Measurements from ENCODE around the gene TATDN2. TPM values are rescaled to one million over a fixed set of nuclear protein-coding genes. Genes with fewer than 3 reads are reported as not detected.

The TATDN2 gene
- total RNA-seq, 2 donors from 2014 or later, result 9.8 to 14.3 TPM

- Histone ChIP-seq H3K36me3 (peaks cover 55% of the 10 kb centered on the region), H3K9me3 (no peaks in the 10 kb centered on the region)
- no peak for DNase-seq (ENCODE audit: low spot score)
These were observed 32.3 kb downstream of the TATDN2 start for GRCh38 chr3:10280571-10280970.

GRCh38 chr3:10281951-10282350, 33.7 kb downstream of the TATDN2 start:
- no peaks in the 10 kb centered on the region for H3K27me3 ChIP-seq
- H3K27ac ChIP-seq, result no peak overlapping the region
- no peak for TF ChIP-seq CTCF (IDR thresholded peaks at IDR 0.05)
- no peak overlapping the region for H3K4me3 ChIP-seq
- H3K9me3 ChIP-seq, result no peaks in the 10 kb centered on the region
- DNase-seq (ENCODE audit: low spot score), result no peak
- peaks cover 0 to 5% of the 10 kb centered on the region in 2 donors for H3K4me1 ChIP-seq
- peaks cover 53% of the 10 kb centered on the region for H3K36me3 ChIP-seq

More at GRCh38 chr3:10280571-10280970, 32.3 kb downstream of the TATDN2 start:
- no peak for TF ChIP-seq CTCF (IDR thresholded peaks at IDR 0.05)
- Histone ChIP-seq H3K4me3 (no peak overlapping the region), H3K27me3 (no peaks in the 10 kb centered on the region), H3K27ac (no peak overlapping the region), H3K4me1 (peaks cover 0 to 5% of the 10 kb centered on the region in 2 donors)

DNA sequence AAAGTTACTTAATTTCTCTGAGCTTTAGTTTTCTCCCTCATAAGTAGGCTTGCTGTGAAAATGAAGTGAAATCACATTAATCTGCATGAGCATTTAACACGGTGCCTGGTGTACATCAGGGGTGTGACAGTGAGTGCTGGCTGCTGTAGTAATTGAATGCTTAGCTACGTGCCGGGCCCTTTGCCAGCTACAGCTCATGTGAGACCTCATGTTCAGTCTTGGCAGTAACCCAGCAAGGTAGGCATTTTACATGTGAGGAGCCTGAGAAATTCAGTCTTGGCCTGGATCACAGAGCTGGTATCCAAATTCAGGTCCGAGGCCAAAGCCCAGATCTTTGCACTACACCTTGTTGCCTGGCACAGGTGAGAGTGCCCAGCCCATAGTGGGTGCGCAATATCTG, 35.4 kb downstream of the TATDN2 start:
- peaks cover 40% of the 10 kb centered on the region for H3K36me3 ChIP-seq
- no peaks in the 10 kb centered on the region for H3K9me3 ChIP-seq
- H3K27me3 ChIP-seq, result no peaks in the 10 kb centered on the region
- H3K4me1 ChIP-seq, result peaks cover 0 to 5% of the 10 kb centered on the region in 2 donors
- TF ChIP-seq CTCF (IDR thresholded peaks at IDR 0.05), result no peak
- H3K4me3 ChIP-seq, result no peak overlapping the region
- DNase-seq (ENCODE audit: low spot score), result no peak
- H3K27ac ChIP-seq, result no peak overlapping the region

- H3K36me3 ChIP-seq, result peaks cover 38% of the 10 kb centered on the region
- H3K27me3 ChIP-seq, result no peaks in the 10 kb centered on the region
- H3K4me1 ChIP-seq, result peaks cover 0 to 5% of the 10 kb centered on the region in 2 donors
- no peaks in the 10 kb centered on the region for H3K9me3 ChIP-seq
- no peak for DNase-seq (ENCODE audit: low spot score)
- no peak overlapping the region for H3K4me3 ChIP-seq
- H3K27ac ChIP-seq, result no peak overlapping the region
- TF ChIP-seq CTCF (IDR thresholded peaks at IDR 0.05), result no peak
These were observed 36.2 kb downstream of the TATDN2 start for GRCh38 chr3:10284496-10284895.

- Histone ChIP-seq H3K9me3 (no peaks in the 10 kb centered on the region), H3K27ac (no peak overlapping the region), H3K36me3 (peaks cover 28% of the 10 kb centered on the region), H3K4me3 (no peak overlapping the region), H3K4me1 (peaks cover 0 to 5% of the 10 kb centered on the region in 2 donors), H3K27me3 (no peaks in the 10 kb centered on the region)
- no peak for TF ChIP-seq CTCF (IDR thresholded peaks at IDR 0.05)
- no peak for DNase-seq (ENCODE audit: low spot score)
These were observed 37.2 kb downstream of the TATDN2 start for GRCh38 chr3:10285272-10286132.
